Astrocyte (in vitro differentiated cells and primary cell): Measurements from ENCODE around the gene LYZL1. TPM values are rescaled to one million over a fixed set of nuclear protein-coding genes. Genes with fewer than 3 reads are reported as not detected.
"Not testable (repeated sequence)": the region's sequence is repeated elsewhere in the genome, so short reads cannot be mapped to it uniquely, and the experiment has no call there.

ENCODE experiments used
- DNase-seq: peaks from one replicate; pipeline ENCODE4 v3.0.0-alpha.2; 2010; ENCODE audit warnings: low read depth
- FAIRE-seq: peaks from 2 replicates; lab custom pipeline; 2011; peaks lifted over from hg19 to GRCh38; lab: Jason Lieb, UNC
- H2AFZ ChIP-seq: 2 replicates; pipeline ENCODE4 v1.6.0; 2012; ENCODE audit warnings: low read depth, low read length, inconsistent platforms
- H3K27ac ChIP-seq: 2 replicates; pipeline ENCODE4 v1.5.1; 2011; ENCODE audit warnings: low read depth, low read length, inconsistent platforms
- H3K27me3 ChIP-seq: 2 replicates; pipeline ENCODE4 v1.6.0; 2011; ENCODE audit warnings: low read length, inconsistent platforms; ENCODE audit not compliant: insufficient read depth
- H3K36me3 ChIP-seq: 2 replicates; pipeline ENCODE4 v1.5.1; 2011; ENCODE audit warnings: low read length, inconsistent platforms; ENCODE audit not compliant: insufficient read depth
- H3K4me1 ChIP-seq: 2 replicates; pipeline ENCODE4 v1.5.1; 2011; ENCODE audit warnings: low read length, inconsistent platforms; ENCODE audit not compliant: insufficient read depth
- H3K4me2 ChIP-seq: 2 replicates; pipeline ENCODE4 v1.6.0; 2012; ENCODE audit warnings: low read length, inconsistent platforms
- H3K4me3 ChIP-seq: 2 replicates; pipeline ENCODE4 v1.5.1; 2011; ENCODE audit warnings: low read depth, mild to moderate bottlenecking, low read length, inconsistent platforms; ENCODE audit not compliant: insufficient read depth
- H3K79me2 ChIP-seq: 2 replicates; pipeline ENCODE4 v1.6.0; 2012; ENCODE audit warnings: mild to moderate bottlenecking, low read length, inconsistent platforms; ENCODE audit not compliant: insufficient read depth
- H3K9ac ChIP-seq: 2 replicates; pipeline ENCODE4 v1.6.0; 2012; ENCODE audit warnings: mild to moderate bottlenecking, low read length, inconsistent platforms
- H3K9me3 ChIP-seq: 2 replicates; pipeline ENCODE4 v1.5.1; 2012; ENCODE audit warnings: low read depth, mild to moderate bottlenecking, low read length, inconsistent platforms; ENCODE audit not compliant: insufficient read depth
- H4K20me1 ChIP-seq: 2 replicates; pipeline ENCODE4 v1.6.0; 2012; ENCODE audit warnings: low read length, inconsistent platforms; ENCODE audit not compliant: insufficient read depth
- H3K27ac Mint-ChIP-seq: one replicate; pipeline ENCODE4 v1.8.0; 2021; ENCODE audit warnings: mild to moderate bottlenecking, mixed read lengths; ENCODE audit not compliant: unreplicated experiment
- H3K27me3 Mint-ChIP-seq: one replicate; pipeline ENCODE4 v1.8.0; 2021; ENCODE audit warnings: low read depth, mixed read lengths; ENCODE audit not compliant: unreplicated experiment
- H3K36me3 Mint-ChIP-seq: one replicate; pipeline ENCODE4 v1.8.0; 2021; ENCODE audit warnings: low read depth, mixed read lengths; ENCODE audit not compliant: unreplicated experiment
- H3K4me1 Mint-ChIP-seq: one replicate; pipeline ENCODE4 v1.8.0; 2021; ENCODE audit warnings: low read depth, mixed read lengths; ENCODE audit not compliant: unreplicated experiment
- H3K4me3 Mint-ChIP-seq: one replicate; pipeline ENCODE4 v1.8.0; 2021; ENCODE audit warnings: mild to moderate bottlenecking, moderate library complexity, mixed read lengths; ENCODE audit not compliant: unreplicated experiment
- H3K9me3 Mint-ChIP-seq: one replicate; pipeline ENCODE4 v1.8.0; 2021; ENCODE audit warnings: mild to moderate bottlenecking, mixed read lengths; ENCODE audit not compliant: unreplicated experiment
- CTCF ChIP-seq: IDR thresholded peaks from 2 replicates; pipeline ENCODE4 v1.5.1; 2011; ENCODE audit warnings: low read depth, mild to moderate bottlenecking, inconsistent platforms, low read length, moderate library complexity; ENCODE audit not compliant: insufficient read depth
- EZH2 ChIP-seq: IDR thresholded peaks from 2 replicates; pipeline ENCODE4 v1.6.1; 2012; ENCODE audit warnings: mild to moderate bottlenecking, low read length, inconsistent platforms; ENCODE audit not compliant: insufficient read depth
- total RNA-seq: library from RNA; stranded (reverse); gene quantifications from 2 replicates; pipeline ENCODE4 v1.2.1, GENCODE V29; 2021

Gene LYZL1
- total RNA-seq, 1 donor from 2014 or later: not detected

- Histone ChIP-seq H3K4me3 (no peak overlapping the region), H3K9ac (peak overlapping the region; percentile 16), H3K36me3 (no peaks in the 10 kb centered on the region), H3K9me3 (peaks cover 12% of the 10 kb centered on the region), H3K27ac (no peak overlapping the region), H2AFZ (peak overlapping the region; percentile 40), H3K27me3 (no peaks in the 10 kb centered on the region), H3K79me2 (no peaks in the 10 kb centered on the region), H3K4me1 (peaks cover 5% of the 10 kb centered on the region), H4K20me1 (no peaks in the 10 kb centered on the region), H3K4me2 (peak overlapping the region; percentile 46)
- Mint-ChIP-seq H3K27ac (peak overlapping the region; percentile 87), H3K9me3 (peaks cover 24% of the 10 kb centered on the region), H3K27me3 (peaks cover 1% of the 10 kb centered on the region), H3K36me3 (peaks cover 5% of the 10 kb centered on the region), H3K4me1 (peaks cover 5% of the 10 kb centered on the region), H3K4me3 (no peak overlapping the region)
- no peak for TF ChIP-seq EZH2
- peak; percentile 93 for TF ChIP-seq CTCF
- FAIRE-seq (peak; percentile 82), DNase-seq (peak; percentile 50)
These were observed 15.6 kb downstream of the LYZL1 start for GRCh38 chr10:29304264-29304994.

GRCh38 chr10:29304995-29305335 is 16.1 kb downstream of the LYZL1 start:
- Histone ChIP-seq H3K9me3 (peaks cover 12% of the 10 kb centered on the region), H3K4me3 (no peak overlapping the region), H3K4me2 (peak overlapping the region; percentile 46), H3K27ac (no peak overlapping the region), H2AFZ (peak overlapping the region; percentile 40), H3K79me2 (no peaks in the 10 kb centered on the region), H3K4me1 (peaks cover 5% of the 10 kb centered on the region), H3K9ac (peak overlapping the region; percentile 16), H3K36me3 (no peaks in the 10 kb centered on the region), H4K20me1 (no peaks in the 10 kb centered on the region), H3K27me3 (no peaks in the 10 kb centered on the region)
- Mint-ChIP-seq H3K27ac (peak overlapping the region; percentile 87), H3K36me3 (peaks cover 3% of the 10 kb centered on the region), H3K27me3 (peaks cover 1% of the 10 kb centered on the region), H3K9me3 (peaks cover 23% of the 10 kb centered on the region), H3K4me3 (no peak overlapping the region), H3K4me1 (peaks cover 5% of the 10 kb centered on the region)
- FAIRE-seq: no peak
- TF ChIP-seq EZH2 (no peak), CTCF (no peak)
- peak; percentile 39 for DNase-seq

GRCh38 chr10:29306688-29307087 is 17.8 kb downstream of the LYZL1 start:
- no peak for DNase-seq
- Mint-ChIP-seq H3K4me1 (peaks cover 12% of the 10 kb centered on the region), H3K27ac (no peak overlapping the region), H3K4me3 (no peak overlapping the region), H3K9me3 (peaks cover 14% of the 10 kb centered on the region), H3K36me3 (peaks cover 3% of the 10 kb centered on the region), H3K27me3 (peaks cover 1% of the 10 kb centered on the region)
- Histone ChIP-seq H3K4me1 (peaks cover 5% of the 10 kb centered on the region), H3K79me2 (no peaks in the 10 kb centered on the region), H3K27me3 (no peaks in the 10 kb centered on the region), H3K36me3 (no peaks in the 10 kb centered on the region), H2AFZ (no peak overlapping the region), H3K4me3 (no peak overlapping the region), H3K27ac (no peak overlapping the region), H3K9ac (no peak overlapping the region), H3K9me3 (peaks cover 5% of the 10 kb centered on the region), H4K20me1 (no peaks in the 10 kb centered on the region), H3K4me2 (no peak overlapping the region)
- TF ChIP-seq CTCF (no peak), EZH2 (no peak)
- FAIRE-seq: no peak

- H3K4me3 ChIP-seq, H3K27ac ChIP-seq, H3K9ac ChIP-seq, H3K36me3 ChIP-seq, H3K4me1 ChIP-seq, H4K20me1 ChIP-seq, H3K9me3 ChIP-seq, H3K36me3 Mint-ChIP-seq, H3K27me3 ChIP-seq, H3K9me3 Mint-ChIP-seq, FAIRE-seq, H2AFZ ChIP-seq, H3K27ac Mint-ChIP-seq, DNase-seq, H3K4me3 Mint-ChIP-seq, H3K27me3 Mint-ChIP-seq, H3K79me2 ChIP-seq, H3K4me2 ChIP-seq: not testable (repeated sequence)
- H3K4me1 Mint-ChIP-seq: peaks cover 12% of the 10 kb centered on the region
These were observed 19.3 kb downstream of the LYZL1 start for GRCh38 chr10:29308142-29308541.
